Cardiac fibroblast (primary cell): ENCODE measurements around the gene OR2T12.
A peak's percentile ranks its signal among the peaks of the same experiment; 100 is the strongest.
"Not testable (repeated sequence)": the region's sequence is repeated elsewhere in the genome, so short reads cannot be mapped to it uniquely, and the experiment has no call there.

Experiments used
- DNase-seq, 2 donors: peaks; one replicate each; pipeline versions ENCODE4 v3.0.0 to v3.0.0-alpha.2; 2010; ENCODE audit warnings: low read depth in 2 of 2
- H3K4me3 ChIP-seq, 2 donors: replicated peaks in 1 of 2; 1 replicate in 1 of 2; 2 replicates in 1 of 2; pipeline ENCODE4 v1.5.1; 2011; ENCODE audit warnings: low read depth in 2 of 2, low read length in 2 of 2, mild to moderate bottlenecking in 2 of 2, moderate library complexity in 1 of 2
- CTCF ChIP-seq: IDR thresholded peaks from one replicate; pipeline ENCODE4 v1.5.1; 2011; ENCODE audit warnings: low read depth, mild to moderate bottlenecking, low read length, inconsistent platforms

The OR2T12 gene

DNA sequence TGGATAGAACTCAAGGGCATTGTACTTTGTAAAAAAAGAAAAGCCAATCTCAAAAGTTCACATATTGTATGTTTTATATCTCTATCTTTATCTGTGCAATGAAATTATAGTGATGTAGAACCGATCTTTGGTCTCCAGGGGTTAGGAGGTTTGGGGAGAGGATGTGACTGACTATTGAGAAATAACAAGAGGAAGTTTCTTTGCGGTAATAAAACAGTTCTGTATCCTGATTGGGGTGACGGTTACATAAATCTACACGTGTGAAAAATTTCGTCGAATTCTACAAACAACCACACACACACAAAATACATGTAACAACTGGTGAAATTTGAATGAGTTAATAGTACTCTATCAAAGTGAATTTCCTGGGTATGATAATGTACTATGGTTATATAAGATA lies 14.8 kb downstream of the OR2T12 start:
- no peak overlapping the region for H3K4me3 ChIP-seq
- TF ChIP-seq CTCF = no peak
- DNase-seq = no peak

- TF ChIP-seq CTCF = no peak
- H3K4me3 ChIP-seq = no peak within 1 kb of the TSS
- DNase-seq = no peak
These were observed 25.3 kb downstream of the OR2T12 start, which contains the start of gene OR2T33 for GRCh38 chr1:248277876-248278275. OR2T33 (minus strand) TSS chr1:248277976; CDS start chr1:248273814, 4,162 bp downstream.

- H3K4me3 ChIP-seq, DNase-seq: not testable (repeated sequence)
These were observed 30.0 kb downstream of the OR2T12 start for GRCh38 chr1:248273225-248273624.

GRCh38 chr1:248268178-248268577 lies 35.0 kb downstream of the OR2T12 start:
- DNase-seq = no peak
- no peak overlapping the region for H3K4me3 ChIP-seq
- no peak for TF ChIP-seq CTCF

- not testable (repeated sequence) for DNase-seq, H3K4me3 ChIP-seq
These were observed 43.9 kb downstream of the OR2T12 start for GRCh38 chr1:248259309-248259708.

DNA sequence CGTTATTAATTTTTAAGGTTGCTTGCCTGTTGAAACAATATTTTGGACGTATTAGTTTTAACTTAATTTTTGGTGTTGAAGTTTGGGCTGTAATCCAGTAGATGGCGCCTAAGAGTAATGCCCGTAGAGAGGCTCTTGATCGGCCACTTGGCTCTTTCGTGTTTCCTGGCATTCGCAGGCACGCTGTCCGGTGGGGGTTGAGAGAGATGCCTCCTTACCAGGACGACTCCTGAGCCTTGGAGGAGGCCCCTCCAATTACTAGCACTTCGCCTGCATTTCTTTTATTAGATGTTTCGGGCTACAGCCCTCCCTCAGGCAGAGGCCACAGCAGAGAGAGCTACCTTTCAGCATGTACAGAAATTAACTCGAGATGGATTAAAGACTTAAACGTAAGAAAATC lies 60.0 kb downstream of the OR2T12 start:
- peak; percentile 78 for TF ChIP-seq CTCF
- peak; percentile 20 to 56 for DNase-seq
- no peak overlapping the region for H3K4me3 ChIP-seq
